ENCODE data around the gene SLC22A7. TPM values are rescaled to one million over a fixed set of nuclear protein-coding genes. Genes with fewer than 3 reads are reported as not detected.
A peak's percentile ranks its signal among the peaks of the same experiment; 100 is the strongest.

The SLC22A7 gene, protein sequence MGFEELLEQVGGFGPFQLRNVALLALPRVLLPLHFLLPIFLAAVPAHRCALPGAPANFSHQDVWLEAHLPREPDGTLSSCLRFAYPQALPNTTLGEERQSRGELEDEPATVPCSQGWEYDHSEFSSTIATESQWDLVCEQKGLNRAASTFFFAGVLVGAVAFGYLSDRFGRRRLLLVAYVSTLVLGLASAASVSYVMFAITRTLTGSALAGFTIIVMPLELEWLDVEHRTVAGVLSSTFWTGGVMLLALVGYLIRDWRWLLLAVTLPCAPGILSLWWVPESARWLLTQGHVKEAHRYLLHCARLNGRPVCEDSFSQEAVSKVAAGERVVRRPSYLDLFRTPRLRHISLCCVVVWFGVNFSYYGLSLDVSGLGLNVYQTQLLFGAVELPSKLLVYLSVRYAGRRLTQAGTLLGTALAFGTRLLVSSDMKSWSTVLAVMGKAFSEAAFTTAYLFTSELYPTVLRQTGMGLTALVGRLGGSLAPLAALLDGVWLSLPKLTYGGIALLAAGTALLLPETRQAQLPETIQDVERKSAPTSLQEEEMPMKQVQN
- total RNA-seq (2014; rRNA removed; shearing (Covaris generic)) = not detected in 2 replicates

DNA sequence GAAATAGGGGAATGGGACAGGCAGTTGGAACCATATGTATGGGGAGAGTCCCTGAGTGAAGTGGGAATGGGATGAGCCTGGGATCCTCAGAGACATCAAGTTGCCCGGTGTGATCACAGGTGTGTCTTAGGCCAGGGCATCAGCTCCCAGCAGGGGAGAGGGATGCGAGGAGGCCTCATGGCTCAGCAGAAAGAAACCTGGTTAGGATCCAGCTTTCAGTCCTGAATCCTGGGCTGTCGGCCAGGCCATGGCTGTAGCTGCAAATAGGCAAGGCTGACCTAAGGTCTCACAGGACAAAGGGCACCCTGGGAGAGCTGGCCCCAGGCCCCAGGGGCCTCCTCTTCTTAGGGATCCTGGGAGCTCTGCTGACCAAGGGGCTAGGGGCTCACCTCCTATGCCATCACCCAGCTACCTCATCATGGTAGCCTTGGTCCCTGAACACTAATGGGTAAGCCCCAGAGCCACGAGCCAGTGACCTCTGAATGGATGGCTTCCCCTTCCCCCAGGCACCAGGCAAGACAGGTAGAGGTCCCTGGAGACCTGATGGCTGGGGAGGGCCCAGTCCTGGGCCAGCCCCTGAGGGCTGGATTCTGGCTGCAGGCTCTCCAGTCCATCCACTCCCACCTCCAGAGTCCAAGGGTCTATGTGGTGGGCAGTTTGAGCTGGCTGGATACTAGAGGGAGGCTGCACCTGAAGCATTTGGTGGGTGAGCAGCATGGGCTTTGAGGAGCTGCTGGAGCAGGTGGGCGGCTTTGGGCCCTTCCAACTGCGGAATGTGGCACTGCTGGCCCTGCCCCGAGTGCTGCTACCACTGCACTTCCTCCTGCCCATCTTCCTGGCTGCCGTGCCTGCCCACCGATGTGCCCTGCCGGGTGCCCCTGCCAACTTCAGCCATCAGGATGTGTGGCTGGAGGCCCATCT, at the start of gene SLC22A7:
Gene SLC22A7, plus strand, starts transcription at position 617 of the 921 bp plus-strand sequence. Its CDS starts 99 bp downstream, at position 716.
- peak; percentile 40 for DNase-seq
- no peaks in the 10 kb centered on the region for H3K36me3 ChIP-seq (replicated peaks; ENCODE audit: control insufficient read depth, insufficient read depth, low read length)
- H3K27me3 ChIP-seq (ENCODE audit: control insufficient read depth, insufficient read depth, low read length) = no peaks in the 10 kb centered on the region
- no peak within 1 kb of the TSS for H3K4me3 ChIP-seq (ENCODE audit: insufficient read depth, low read depth, low read length)

DNA sequence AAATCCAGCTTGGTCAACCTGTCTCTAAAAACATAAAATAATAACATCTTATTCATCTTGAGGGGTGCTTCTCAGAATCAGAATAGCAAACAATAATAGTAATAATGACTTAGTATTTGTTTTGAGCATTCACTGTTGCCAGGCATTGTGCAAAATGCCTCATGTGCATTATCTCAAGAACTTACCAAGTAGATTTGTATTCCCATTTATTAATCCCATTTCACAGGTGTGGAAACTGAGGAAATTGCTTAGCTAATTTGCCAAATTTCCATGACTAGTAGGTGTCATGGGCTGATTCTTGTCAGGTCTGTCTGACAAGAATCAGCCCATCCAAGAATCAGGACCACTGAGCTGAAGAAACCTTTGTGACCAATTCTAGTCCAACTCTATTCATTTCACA, 49.3 kb upstream of the SLC22A7 start:
- peaks cover 51% of the 10 kb centered on the region for H3K27me3 ChIP-seq (ENCODE audit: control insufficient read depth, insufficient read depth, low read length)
- H3K36me3 ChIP-seq (replicated peaks; ENCODE audit: control insufficient read depth, insufficient read depth, low read length) = no peaks in the 10 kb centered on the region
- no peak for DNase-seq
- no peak overlapping the region for H3K4me3 ChIP-seq (ENCODE audit: insufficient read depth, low read depth, low read length)

DNA sequence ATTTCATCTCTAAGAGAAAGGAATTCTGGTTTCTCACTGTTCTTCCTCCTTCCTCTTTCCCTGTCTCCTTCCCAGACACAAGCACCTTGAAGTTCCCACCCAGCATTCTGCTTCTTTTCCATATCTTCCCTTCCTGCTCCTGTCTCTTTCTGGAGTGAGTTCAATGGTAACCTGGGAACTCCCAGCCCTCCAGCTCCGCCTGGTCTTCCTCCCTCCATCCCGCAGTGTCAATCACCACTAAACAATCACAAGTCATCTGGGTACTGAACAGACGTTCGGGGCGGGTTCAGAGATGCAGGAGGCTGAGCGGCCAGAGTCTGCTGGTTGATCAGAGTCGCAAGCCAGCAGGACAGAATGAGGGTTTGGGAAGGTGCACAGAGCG, 47.1 kb upstream of the SLC22A7 start:
- Histone ChIP-seq H3K27me3 (ENCODE audit: control insufficient read depth, insufficient read depth, low read length) (peaks cover 29% of the 10 kb centered on the region), H3K4me3 (ENCODE audit: insufficient read depth, low read depth, low read length) (no peak overlapping the region), H3K36me3 (replicated peaks; ENCODE audit: control insufficient read depth, insufficient read depth, low read length) (no peaks in the 10 kb centered on the region)
- DNase-seq = no peak

DNA sequence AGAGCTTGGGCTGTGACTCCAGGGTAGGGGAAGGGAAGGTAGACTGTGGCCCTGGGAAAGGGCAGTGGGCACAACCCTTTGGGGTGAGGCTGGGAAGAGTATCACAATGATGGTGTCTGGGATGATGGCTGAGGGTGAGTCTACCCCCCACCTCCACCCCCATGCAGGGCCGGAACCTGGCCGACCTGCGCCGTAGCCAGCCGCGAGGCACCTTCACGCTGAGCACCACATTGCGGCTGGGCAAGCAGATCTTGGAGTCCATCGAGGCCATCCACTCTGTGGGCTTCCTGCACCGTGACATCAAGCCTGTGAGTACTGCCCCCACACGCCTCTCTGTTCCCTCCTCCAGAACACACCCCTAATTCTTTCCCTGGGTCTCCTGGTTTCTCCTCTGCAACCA, 44.7 kb upstream of the SLC22A7 start:
- Histone ChIP-seq H3K36me3 (replicated peaks; ENCODE audit: control insufficient read depth, insufficient read depth, low read length) (no peaks in the 10 kb centered on the region), H3K27me3 (ENCODE audit: control insufficient read depth, insufficient read depth, low read length) (peaks cover 16% of the 10 kb centered on the region), H3K4me3 (ENCODE audit: insufficient read depth, low read depth, low read length) (no peak overlapping the region)
- DNase-seq = peak; percentile 51

DNA sequence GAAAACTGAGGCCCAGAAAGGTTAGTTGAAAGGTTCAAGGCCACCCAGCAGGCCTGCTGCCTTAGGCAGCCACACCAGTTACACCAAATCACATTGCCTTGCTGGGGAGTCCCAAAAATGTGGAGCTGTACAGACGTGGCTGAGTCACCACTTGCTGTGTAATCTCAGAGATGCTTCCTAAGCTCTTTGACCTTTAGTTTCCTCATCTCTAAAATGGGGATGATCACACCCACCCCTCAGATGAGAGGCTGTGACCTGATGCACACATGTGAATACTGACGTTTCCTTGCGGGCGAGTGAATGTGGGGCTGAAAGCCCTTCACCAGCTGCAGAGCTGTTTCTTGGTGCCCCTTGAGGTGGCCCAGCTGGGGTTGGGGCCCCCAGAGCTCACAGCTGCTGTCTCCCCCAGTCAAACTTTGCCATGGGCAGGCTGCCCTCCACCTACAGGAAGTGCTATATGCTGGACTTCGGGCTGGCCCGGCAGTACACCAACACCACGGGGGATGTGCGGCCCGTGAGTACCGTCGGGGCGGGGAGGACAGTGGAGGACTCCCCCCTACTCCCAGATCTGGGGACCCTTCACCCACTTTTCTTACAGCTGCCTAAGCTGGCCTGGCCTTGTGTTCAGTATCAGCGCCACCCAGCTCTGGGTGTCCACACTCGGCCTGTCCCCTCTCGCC, 43.8 kb upstream of the SLC22A7 start:
- Histone ChIP-seq H3K36me3 (replicated peaks; ENCODE audit: control insufficient read depth, insufficient read depth, low read length) (no peaks in the 10 kb centered on the region), H3K4me3 (ENCODE audit: insufficient read depth, low read depth, low read length) (no peak overlapping the region), H3K27me3 (ENCODE audit: control insufficient read depth, insufficient read depth, low read length) (peaks cover 13% of the 10 kb centered on the region)
- DNase-seq = no peak

DNA sequence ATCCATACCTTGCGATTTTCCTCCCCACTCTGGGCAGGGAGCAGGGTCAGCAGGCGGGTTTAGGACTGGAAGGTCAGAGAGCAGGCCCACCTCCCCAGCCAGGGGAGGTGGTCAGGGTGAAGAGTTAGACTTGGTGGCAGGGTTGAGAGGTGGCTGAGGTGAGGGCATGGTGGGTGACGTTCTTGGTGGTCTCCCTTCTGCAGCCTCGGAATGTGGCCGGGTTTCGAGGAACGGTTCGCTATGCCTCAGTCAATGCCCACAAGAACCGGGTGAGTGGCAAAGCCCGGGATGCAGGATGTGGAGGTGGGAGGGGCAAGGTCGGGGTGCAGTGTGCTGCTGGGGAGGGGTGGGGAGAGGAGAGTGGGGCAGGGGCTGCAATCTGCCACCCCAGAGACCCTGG, 43.2 kb upstream of the SLC22A7 start:
- H3K27me3 ChIP-seq (ENCODE audit: control insufficient read depth, insufficient read depth, low read length) = peaks cover 13% of the 10 kb centered on the region
- no peaks in the 10 kb centered on the region for H3K36me3 ChIP-seq (replicated peaks; ENCODE audit: control insufficient read depth, insufficient read depth, low read length)
- H3K4me3 ChIP-seq (ENCODE audit: insufficient read depth, low read depth, low read length) = no peak overlapping the region
- DNase-seq = peak; percentile 49

DNA sequence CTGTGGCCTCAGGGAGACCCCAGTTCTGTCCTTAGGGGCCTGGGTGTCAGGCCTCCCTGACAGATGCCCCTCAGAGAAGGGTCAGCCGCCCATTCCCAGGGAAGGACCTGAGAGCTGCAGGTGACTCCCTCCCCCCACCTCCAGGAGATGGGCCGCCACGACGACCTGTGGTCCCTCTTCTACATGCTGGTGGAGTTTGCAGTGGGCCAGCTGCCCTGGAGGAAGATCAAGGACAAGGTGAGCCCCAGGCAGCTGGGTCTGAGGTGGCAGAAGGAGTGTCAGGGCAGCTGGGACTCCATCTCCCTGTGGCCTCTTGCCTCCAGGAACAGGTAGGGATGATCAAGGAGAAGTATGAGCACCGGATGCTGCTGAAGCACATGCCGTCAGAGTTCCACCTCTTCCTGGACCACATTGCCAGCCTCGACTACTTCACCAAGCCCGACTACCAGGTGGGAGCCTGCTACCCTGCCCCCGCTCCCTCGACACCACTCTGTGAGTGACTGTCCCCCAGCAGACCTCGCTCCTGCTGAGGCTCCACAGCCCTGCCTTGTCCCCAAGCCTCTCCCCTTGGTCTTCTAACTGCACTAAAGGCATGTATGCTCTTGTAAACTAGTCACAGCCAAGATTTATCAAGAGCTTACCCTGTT, 42.5 kb upstream of the SLC22A7 start:
- DNase-seq = peak; percentile 39
- H3K27me3 ChIP-seq (ENCODE audit: control insufficient read depth, insufficient read depth, low read length) = peaks cover 11% of the 10 kb centered on the region
- H3K36me3 ChIP-seq (replicated peaks; ENCODE audit: control insufficient read depth, insufficient read depth, low read length) = no peaks in the 10 kb centered on the region
- H3K4me3 ChIP-seq (ENCODE audit: insufficient read depth, low read depth, low read length) = no peak overlapping the region

DNA sequence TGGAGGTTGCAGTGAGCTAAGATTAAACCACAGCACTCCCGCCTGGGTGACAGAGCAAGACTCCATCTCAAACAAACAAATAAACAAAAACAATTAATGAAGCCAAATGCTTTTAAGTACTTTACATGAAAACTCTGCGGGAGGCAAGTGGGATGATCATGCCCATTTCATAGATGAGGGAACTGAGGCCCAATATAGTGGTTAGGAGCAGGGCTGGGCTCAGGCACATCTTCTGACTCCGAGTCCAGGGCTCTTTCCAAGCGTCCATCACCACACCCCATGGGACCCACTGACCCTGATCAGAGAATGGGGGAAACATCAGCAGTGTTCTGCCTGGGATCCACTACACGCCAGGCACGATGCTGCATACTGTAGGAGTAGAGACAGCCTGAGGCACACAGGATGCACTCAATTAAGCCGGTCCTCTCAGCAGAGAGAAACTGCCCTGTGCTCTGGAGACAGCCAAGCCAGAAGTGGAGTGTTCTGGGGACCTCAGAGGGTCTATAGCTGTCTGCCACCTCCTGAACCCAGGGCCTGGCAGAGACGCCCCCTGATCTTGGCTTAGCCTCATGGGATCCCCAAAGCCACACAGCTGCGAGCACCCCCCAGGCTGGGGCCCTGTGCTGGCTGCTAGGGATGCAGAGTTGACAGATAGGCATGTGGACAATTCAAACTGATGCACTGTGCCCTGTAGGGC, 41.2 kb upstream of the SLC22A7 start:
- H3K27me3 ChIP-seq (ENCODE audit: control insufficient read depth, insufficient read depth, low read length) = peaks cover under 1% of the 10 kb centered on the region; the same call in 1 of the 2 replicates
- H3K4me3 ChIP-seq (ENCODE audit: insufficient read depth, low read depth, low read length) = no peak overlapping the region
- peak; percentile 34 for DNase-seq
- no peaks in the 10 kb centered on the region for H3K36me3 ChIP-seq (replicated peaks; ENCODE audit: control insufficient read depth, insufficient read depth, low read length)

DNA sequence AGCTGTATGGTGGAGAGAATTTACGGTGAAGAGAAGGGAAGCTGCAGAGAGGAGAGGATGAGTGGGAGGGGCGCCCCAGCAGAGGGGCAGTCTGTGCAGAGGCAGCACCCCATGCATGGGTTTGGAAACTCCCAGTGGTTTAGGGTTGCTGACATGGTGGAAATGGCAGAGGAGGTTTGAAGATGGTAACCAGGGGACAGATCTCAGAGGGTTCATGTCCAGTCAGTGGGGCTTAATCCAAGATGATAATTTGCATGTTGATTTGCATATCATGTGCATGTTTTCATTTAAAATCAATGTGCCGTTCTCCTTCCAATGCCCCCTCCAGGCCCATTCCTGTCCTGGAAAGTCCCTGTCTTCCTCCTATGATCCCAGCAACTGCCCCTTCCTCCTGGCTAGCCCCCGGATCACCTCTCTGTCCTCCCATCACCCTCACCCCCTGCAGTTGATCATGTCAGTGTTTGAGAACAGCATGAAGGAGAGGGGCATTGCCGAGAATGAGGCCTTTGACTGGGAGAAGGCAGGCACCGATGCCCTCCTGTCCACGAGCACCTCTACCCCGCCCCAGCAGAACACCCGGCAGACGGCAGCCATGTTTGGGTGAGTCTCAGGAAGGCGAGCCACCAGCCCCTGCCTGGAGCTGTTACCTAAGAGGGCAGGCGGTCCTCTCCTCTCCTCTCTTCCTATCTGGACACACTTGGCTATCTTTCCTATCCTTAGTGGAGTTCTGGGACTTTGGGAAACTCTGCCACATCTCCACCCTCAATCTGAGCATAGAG, 40.5 kb upstream of the SLC22A7 start:
- no peaks in the 10 kb centered on the region for H3K36me3 ChIP-seq (replicated peaks; ENCODE audit: control insufficient read depth, insufficient read depth, low read length)
- H3K4me3 ChIP-seq (ENCODE audit: insufficient read depth, low read depth, low read length) = no peak overlapping the region
- DNase-seq = peak; percentile 55
- H3K27me3 ChIP-seq (ENCODE audit: control insufficient read depth, insufficient read depth, low read length) = no peaks in the 10 kb centered on the region

DNA sequence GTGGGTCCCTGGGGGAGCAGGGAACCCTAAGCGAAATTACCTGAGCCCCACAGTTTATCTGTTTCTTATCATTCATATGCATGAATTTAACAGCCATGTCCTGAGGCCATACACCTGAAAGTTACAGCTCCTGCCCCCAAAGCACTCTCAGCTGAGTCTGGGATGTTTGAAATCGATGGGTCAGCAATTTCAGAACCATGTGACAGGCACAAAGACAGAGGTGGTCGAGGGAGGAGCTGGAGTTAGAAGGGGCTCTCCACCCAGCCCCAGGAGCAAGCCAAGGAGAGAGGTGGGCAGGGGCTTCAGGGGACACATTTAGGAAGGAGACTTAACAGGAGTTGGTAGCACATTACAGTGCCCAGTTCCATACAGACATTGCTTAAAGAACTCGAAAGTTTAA, 39.9 kb upstream of the SLC22A7 start:
- peak; percentile 33 for DNase-seq

DNA sequence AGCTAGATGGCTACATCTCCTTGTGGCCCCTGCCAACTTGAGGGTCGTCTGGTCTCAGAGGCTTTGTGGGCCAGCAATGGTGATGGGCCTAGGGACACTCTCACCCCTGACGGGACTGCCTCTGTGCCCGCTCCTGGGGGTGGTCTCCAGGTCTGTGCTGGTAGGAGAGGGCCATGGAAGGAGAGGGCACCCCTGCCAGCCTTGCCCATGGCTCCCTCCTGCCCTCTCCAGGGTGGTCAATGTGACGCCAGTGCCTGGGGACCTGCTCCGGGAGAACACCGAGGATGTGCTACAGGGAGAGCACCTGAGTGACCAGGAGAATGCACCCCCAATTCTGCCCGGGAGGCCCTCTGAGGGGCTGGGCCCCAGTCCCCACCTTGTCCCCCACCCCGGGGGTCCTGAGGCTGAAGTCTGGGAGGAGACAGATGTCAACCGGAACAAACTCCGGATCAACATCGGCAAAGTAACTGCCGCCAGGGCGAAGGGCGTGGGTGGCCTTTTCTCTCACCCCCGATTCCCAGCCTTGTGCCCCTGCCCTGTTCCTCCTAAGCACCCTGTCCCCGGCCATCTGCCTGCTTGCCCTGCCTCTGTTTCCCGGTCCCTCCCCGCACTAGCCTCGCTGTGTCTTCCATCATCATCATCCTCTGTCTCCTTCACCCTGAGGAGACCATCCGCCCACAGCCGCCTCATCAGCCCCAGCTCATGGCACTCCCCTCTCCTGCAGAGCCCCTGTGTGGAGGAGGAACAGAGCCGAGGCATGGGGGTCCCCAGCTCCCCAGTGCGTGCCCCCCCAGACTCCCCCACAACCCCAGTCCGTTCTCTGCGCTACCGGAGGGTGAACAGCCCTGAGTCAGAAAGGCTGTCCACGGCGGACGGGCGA, 39.0 kb upstream of the SLC22A7 start:
- no peaks in the 10 kb centered on the region for H3K27me3 ChIP-seq (ENCODE audit: control insufficient read depth, insufficient read depth, low read length)
- no peak overlapping the region for H3K4me3 ChIP-seq (ENCODE audit: insufficient read depth, low read depth, low read length)
- DNase-seq = no peak
- H3K36me3 ChIP-seq (replicated peaks; ENCODE audit: control insufficient read depth, insufficient read depth, low read length) = no peaks in the 10 kb centered on the region

More for the DNA sequence above, 39.9 kb upstream of the SLC22A7 start:
- H3K36me3 ChIP-seq (replicated peaks; ENCODE audit: control insufficient read depth, insufficient read depth, low read length) = no peaks in the 10 kb centered on the region
- H3K27me3 ChIP-seq (ENCODE audit: control insufficient read depth, insufficient read depth, low read length) = no peaks in the 10 kb centered on the region
- H3K4me3 ChIP-seq (ENCODE audit: insufficient read depth, low read depth, low read length) = no peak overlapping the region

DNA sequence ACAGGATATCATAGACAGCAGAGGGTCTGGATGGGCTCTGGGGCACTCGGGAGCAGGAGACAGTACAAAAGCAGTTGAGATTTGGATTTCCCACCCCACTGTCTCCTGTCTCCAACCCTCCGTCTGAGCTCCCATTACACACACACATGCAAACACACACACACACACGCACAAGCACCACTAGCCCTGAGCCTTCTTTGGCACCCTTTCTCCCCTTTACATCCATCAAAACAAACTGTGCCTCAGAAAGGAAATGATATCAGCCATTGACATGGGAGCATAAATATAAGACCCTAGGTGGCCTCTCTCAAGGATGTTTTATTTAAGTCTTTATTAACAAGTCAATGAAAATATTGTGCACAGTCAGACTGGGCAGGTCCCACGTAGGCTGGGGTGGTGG, 37.3 kb upstream of the SLC22A7 start:
- no peak for DNase-seq
- H3K4me3 ChIP-seq (ENCODE audit: insufficient read depth, low read depth, low read length) = no peak overlapping the region
- no peaks in the 10 kb centered on the region for H3K36me3 ChIP-seq (replicated peaks; ENCODE audit: control insufficient read depth, insufficient read depth, low read length)
- H3K27me3 ChIP-seq (ENCODE audit: control insufficient read depth, insufficient read depth, low read length) = no peaks in the 10 kb centered on the region
